Measurements from ENCODE around the gene SLC5A12. TPM values are rescaled to one million over a fixed set of nuclear protein-coding genes. Genes with fewer than 3 reads are reported as not detected.

The SLC5A12 gene
- total and polyA plus RNA-seq, 10 of the 15 experiments (the other 5 are each of a cell fraction or from before 2014, with no cell fraction given), result 0.06 to 0.15 TPM; not detected in 8

DNA sequence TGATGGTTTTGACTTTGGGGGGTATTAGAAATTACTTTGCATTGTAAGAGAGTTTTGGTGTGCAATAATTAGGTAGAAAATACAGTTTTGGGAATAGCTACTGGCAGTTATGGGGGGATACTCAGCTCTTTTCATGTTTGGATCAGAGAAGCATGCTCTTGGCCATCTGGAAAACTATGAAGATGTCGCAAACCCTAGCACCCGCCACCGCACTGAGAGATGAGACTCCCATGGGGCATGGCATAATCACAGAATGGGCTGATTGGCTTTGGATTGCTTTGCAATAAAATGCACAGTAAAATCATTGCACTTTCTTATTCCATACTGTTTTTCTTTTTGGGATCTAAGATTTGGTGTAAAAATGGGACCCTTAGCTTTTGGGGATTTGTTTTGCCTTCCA, 43.5 kb upstream of the SLC5A12 start:
- RAD21 ChIA-PET (ENCODE audit: unreplicated experiment), result no interaction called here
- Histone ChIP-seq H3K4me2 (ENCODE audit: control insufficient read depth, insufficient read depth) (no peak overlapping the region), H3K9ac (ENCODE audit: control insufficient read depth, insufficient read depth, low read length) (no peak overlapping the region), H4K20me1 (ENCODE audit: control insufficient read depth, insufficient read depth) (no peaks in the 10 kb centered on the region), H3K36me3 (ENCODE audit: control insufficient read depth in 2 of 2, insufficient read depth in 2 of 2, low read length in 1 of 2) (no peaks in the 10 kb centered on the region), H3K4me3 (no peak overlapping the region), H3K4me1 (ENCODE audit: control insufficient read depth, insufficient read depth, low read length) (no peaks in the 10 kb centered on the region), H3K27ac (ENCODE audit: control insufficient read depth, insufficient read depth) (no peak overlapping the region), H3K79me2 (ENCODE audit: control insufficient read depth, insufficient read depth, low read length) (no peaks in the 10 kb centered on the region), H3K9me3 (replicated peaks; ENCODE audit: control insufficient read depth, insufficient read depth, low read length) (no peaks in the 10 kb centered on the region), H2AFZ (ENCODE audit: control insufficient read depth, low read depth, low read length) (no peak overlapping the region), H3K27me3 (replicated peaks in 1 of 2; ENCODE audit: control insufficient read depth in 2 of 2, insufficient read depth in 2 of 2, low read length in 1 of 2) (no peaks in the 10 kb centered on the region)
- WGBS (ENCODE audit: insufficient coverage, insufficient replicate concordance, low lambda C conversion rate, missing lambda C conversion rate), result 90% methylated on average over 3 of the region's 3 CpGs
- ATAC-seq (no peak), FAIRE-seq (no peak), DNase-seq (ENCODE audit: low read depth, low spot score) (no peak)
- CTCF ChIA-PET, result no interaction called here
- POLR2A ChIA-PET, result no interaction called here
- BruUV-seq (replicated peaks), result no TSS peak
- SMC1A ChIA-PET (ENCODE audit: uncharacterized antibody, unreplicated experiment), result interaction anchor here (0.7 kb wide), 1 partner anchor 10 kb away, joined by 3 read pairs; no protein-coding TSS in a partner anchor
- TF ChIP-seq BHLHE40 (IDR thresholded peaks at IDR 0.05; ENCODE audit: borderline replicate concordance in 1 of 2, low read depth in 2 of 2, low read length in 1 of 2) (no peak), FOXM1 (IDR thresholded peaks at IDR 0.05; ENCODE audit: low read depth, low read length) (no peak), NFIC (IDR thresholded peaks at IDR 0.05; ENCODE audit: low read depth, low read length) (no peak), TAF1 (IDR thresholded peaks at IDR 0.05; ENCODE audit: borderline replicate concordance, low read depth, low read length) (no peak), TCF3 (IDR thresholded peaks at IDR 0.05; ENCODE audit: borderline replicate concordance, insufficient read depth, low read depth, low read length) (no peak), SIX5 (IDR thresholded peaks at IDR 0.05; ENCODE audit: low read depth, low read length, severe bottlenecking) (no peak), ATF7 (IDR thresholded peaks at IDR 0.05; ENCODE audit: low read depth) (no peak), SPI1 (IDR thresholded peaks at IDR 0.05; ENCODE audit: borderline replicate concordance, insufficient read depth, low read depth, low read length) (no peak), PAX5 (IDR thresholded peaks at IDR 0.05; ENCODE audit: borderline replicate concordance, low read depth, low read length) (no peak), KAT2A (conservative IDR thresholded peaks at IDR 0.05; ENCODE audit: control insufficient read depth, low read depth, low read length) (no peak), RAD51 (IDR thresholded peaks at IDR 0.05) (no peak), JUND (IDR thresholded peaks at IDR 0.05; ENCODE audit: low read depth, low read length) (no peak), CUX1 (IDR thresholded peaks at IDR 0.05; ENCODE audit: insufficient replicate concordance, low read depth, low read length) (no peak), RUNX3 (IDR thresholded peaks at IDR 0.05; ENCODE audit: low read length) (no peak)
- TF ChIP-seq, protein P1, sequence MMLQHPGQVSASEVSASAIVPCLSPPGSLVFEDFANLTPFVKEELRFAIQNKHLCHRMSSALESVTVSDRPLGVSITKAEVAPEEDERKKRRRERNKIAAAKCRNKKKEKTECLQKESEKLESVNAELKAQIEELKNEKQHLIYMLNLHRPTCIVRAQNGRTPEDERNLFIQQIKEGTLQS (IDR thresholded peaks at IDR 0.05; ENCODE audit: borderline replicate concordance, extremely low read depth, low read depth, low read length), result no peak
- TF ChIP-seq, protein P2, sequence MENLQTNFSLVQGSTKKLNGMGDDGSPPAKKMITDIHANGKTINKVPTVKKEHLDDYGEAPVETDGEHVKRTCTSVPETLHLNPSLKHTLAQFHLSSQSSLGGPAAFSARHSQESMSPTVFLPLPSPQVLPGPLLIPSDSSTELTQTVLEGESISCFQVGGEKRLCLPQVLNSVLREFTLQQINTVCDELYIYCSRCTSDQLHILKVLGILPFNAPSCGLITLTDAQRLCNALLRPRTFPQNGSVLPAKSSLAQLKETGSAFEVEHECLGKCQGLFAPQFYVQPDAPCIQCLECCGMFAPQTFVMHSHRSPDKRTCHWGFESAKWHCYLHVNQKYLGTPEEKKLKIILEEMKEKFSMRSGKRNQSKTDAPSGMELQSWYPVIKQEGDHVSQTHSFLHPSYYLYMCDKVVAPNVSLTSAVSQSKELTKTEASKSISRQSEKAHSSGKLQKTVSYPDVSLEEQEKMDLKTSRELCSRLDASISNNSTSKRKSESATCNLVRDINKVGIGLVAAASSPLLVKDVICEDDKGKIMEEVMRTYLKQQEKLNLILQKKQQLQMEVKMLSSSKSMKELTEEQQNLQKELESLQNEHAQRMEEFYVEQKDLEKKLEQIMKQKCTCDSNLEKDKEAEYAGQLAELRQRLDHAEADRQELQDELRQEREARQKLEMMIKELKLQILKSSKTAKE (IDR thresholded peaks at IDR 0.05; ENCODE audit: low read depth, poor library complexity, severe bottlenecking), result no peak
- in situ Hi-C loops (cut with MboI), result no loop called here
- intact Hi-C loops (cut with micrococcal nuclease; ENCODE audit: unreplicated experiment), result no loop called here

Measured in GM12878 (cell line).